GM19099 (cell line): ENCODE data around the gene RASL10A.

Experiments used
- POLR2A ChIP-seq: IDR thresholded peaks from 3 replicates; pipeline ENCODE4 v1.6.1; 2011; ENCODE audit warnings: low read depth; ENCODE audit not compliant: insufficient read length; ENCODE audit errors: extremely low read depth

The RASL10A gene

GRCh38 chr22:29313576-29314466, 1.7 kb downstream of the RASL10A start:
- no peak for TF ChIP-seq POLR2A

DNA sequence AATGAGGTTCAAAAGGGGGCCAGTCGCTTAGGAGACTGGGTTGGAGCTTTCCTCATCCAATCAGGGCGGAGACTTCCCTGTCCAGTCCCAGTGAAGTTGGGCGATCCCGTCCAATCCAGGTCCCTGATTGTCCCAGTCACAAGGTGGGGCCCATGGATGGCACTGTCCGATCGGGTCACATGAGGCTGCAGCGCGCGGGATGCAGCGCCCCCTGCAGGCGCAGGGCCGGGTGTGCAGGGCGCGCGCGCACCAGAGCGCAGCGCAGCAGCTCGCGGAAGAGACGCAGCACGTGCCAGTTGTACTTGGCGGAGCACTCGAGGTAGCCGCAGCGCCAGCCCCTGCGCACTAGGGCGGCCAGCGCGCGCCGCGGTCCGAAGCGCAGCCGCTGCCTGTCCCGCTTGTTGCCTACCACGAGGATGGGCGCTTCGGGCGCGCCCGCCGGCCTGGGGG, 2.3 kb downstream of the RASL10A start:
- no peak for TF ChIP-seq POLR2A

GRCh38 chr22:29312218-29313125, 3.0 kb downstream of the RASL10A start:
- no peak for TF ChIP-seq POLR2A

- TF ChIP-seq POLR2A = no peak
Observed at GRCh38 chr22:29311464-29312217, 3.9 kb downstream of the RASL10A start.

DNA sequence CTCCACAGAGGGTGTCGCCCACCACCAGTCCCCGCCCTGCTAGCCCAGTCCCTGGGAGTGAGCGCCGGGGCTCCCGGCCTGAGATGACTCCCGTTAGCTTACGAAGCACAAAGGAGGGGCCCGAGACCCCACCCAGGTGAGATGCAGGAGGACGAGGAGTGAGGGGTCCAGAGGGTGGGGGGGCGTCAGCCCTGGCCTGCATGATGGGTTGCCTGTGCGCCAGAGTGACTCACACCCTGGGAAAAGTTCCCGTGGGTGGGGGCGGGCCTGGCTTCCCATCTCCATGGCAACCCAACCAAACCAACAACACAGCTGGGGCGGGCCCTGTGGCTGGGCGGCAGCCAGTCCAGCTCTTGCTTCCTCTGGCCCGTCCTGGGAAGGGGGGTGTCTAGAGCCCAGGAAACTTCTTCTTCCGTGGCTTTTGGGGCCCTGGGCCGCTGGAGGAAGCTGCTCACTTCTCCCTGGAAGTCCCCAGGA, 4.6 kb downstream of the RASL10A start:
- TF ChIP-seq POLR2A = no peak

DNA sequence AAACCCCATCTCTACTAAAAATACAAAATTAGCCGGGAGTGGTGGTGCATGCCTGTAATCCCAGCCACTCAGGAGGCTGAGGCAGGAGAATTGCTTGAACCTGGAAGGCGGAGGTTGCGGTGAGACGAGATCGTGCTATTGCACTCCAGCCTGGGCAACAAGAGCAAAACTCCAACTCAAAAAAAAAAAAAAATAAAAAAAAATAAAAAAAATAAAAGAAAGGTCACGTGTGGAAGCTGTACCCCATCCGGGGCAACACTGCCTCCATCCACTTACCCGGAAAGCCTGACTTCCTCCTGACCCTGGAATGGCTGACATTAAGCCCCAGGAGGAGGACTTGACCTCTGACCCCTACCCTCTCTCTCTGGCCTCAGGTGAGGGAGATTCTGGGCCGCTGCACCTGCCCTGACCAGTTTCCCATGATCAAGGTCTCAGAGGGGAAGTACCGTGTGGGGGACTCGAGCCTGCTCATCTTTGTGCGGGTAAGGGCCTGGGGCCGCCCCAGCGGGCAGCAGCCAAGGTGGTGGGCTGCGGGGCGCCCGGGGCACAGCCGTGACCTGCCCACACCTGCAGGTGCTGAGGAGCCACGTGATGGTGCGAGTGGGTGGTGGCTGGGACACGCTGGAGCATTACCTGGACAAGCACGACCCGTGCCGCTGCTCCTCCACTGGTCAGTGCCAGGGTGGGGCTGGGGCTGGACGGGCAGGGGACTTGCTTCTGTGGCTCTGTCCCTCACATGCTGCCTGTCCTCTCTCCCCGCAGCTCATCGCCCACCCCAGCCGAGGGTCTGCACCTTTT, 5.2 kb downstream of the RASL10A start:
- TF ChIP-seq POLR2A = no peak

- no peak for TF ChIP-seq POLR2A
Observed at GRCh38 chr22:29309332-29310064, 6.0 kb downstream of the RASL10A start.

DNA sequence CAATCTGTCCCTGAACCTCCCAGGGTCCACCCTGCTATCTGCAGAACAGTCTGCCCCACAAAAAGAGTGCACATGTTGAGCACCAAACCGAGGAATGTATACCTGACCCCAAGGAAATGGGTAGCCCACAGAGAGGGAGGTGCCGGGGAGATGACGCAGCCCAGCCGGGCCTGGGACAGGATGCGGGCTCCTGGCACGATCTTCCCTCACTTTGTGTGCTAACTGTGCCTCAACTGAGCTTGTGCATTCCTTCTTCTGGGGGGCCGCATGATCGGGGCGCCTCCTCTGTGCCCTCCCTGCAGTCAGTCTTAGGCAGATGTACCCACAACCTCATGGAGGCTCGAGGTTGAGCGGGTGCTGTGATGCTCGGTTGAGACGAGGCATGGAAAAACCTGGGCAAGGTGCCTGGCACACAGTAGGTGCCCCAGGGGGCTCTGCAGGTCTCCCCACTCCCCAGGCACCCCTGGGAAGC, 6.7 kb downstream of the RASL10A start:
- no peak for TF ChIP-seq POLR2A

GRCh38 chr22:29308148-29308790, 7.2 kb downstream of the RASL10A start:
- TF ChIP-seq POLR2A = no peak

DNA sequence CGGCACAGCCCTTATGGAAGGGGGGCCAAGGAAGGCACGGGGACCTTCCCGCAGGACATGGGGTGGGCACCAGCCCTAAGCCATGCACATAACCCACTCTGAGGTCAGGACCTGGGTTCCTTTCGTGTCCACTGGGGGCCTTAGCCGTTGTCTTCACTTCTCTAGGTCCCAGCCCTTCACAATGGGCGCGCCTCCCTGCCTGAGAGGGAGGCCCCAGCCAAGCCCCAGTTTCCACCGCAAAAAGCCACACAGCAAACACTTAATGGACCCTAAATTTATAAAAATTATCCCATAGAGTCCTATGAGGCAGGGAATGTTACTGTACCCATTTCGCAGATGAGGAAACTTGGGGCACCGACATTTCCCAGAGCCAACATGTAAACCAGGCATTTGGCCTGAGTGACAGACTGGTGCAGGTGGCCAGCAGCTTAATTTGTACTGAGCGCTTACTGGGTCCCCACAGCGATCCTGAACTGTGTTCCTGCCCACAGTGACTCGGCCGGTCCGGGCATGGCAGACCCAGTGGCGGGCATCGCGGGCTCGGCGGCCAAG, 7.8 kb downstream of the RASL10A start:
- TF ChIP-seq POLR2A = no peak

GRCh38 chr22:29306835-29307595, 8.5 kb downstream of the RASL10A start:
- TF ChIP-seq POLR2A = no peak
